ENCODE results near the gene EPB41.

DNA sequence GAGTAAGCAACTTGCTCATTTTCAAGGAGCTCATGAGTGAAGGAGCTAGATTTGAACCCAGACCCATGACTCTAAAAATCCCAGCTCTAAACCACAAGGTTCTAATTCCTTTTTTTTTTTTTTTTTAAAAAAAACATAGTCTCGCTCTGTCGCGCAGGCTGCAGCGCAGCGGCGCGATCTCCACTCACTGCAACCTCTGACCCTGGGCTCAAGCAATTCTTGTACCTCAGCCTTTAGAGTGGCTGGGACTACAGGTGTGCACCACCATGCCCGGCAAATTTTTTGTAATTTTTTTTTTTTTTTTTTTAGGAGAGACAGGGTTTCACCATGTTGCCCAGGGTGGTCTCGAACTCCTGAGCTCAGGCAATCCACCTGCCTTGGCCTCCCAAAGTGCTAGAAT, 253.5 kb downstream of the EPB41 start:
- TF ChIP-seq, protein P1, sequence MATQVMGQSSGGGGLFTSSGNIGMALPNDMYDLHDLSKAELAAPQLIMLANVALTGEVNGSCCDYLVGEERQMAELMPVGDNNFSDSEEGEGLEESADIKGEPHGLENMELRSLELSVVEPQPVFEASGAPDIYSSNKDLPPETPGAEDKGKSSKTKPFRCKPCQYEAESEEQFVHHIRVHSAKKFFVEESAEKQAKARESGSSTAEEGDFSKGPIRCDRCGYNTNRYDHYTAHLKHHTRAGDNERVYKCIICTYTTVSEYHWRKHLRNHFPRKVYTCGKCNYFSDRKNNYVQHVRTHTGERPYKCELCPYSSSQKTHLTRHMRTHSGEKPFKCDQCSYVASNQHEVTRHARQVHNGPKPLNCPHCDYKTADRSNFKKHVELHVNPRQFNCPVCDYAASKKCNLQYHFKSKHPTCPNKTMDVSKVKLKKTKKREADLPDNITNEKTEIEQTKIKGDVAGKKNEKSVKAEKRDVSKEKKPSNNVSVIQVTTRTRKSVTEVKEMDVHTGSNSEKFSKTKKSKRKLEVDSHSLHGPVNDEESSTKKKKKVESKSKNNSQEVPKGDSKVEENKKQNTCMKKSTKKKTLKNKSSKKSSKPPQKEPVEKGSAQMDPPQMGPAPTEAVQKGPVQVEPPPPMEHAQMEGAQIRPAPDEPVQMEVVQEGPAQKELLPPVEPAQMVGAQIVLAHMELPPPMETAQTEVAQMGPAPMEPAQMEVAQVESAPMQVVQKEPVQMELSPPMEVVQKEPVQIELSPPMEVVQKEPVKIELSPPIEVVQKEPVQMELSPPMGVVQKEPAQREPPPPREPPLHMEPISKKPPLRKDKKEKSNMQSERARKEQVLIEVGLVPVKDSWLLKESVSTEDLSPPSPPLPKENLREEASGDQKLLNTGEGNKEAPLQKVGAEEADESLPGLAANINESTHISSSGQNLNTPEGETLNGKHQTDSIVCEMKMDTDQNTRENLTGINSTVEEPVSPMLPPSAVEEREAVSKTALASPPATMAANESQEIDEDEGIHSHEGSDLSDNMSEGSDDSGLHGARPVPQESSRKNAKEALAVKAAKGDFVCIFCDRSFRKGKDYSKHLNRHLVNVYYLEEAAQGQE (IDR thresholded peaks at IDR 0.05; ENCODE audit: low read depth): no peak
- TF ChIP-seq EZH2 (IDR thresholded peaks at IDR 0.05) (no peak), ELF1 (IDR thresholded peaks at IDR 0.05; ENCODE audit: borderline replicate concordance, low read depth) (no peak), CTCF (IDR thresholded peaks at IDR 0.05 in 2 of 3, conservative IDR thresholded peaks at IDR 0.05 in 1 of 3; ENCODE audit: borderline replicate concordance in 1 of 3, insufficient read depth in 1 of 3, low read depth in 2 of 3, low read length in 2 of 3) (no peak), JUND (IDR thresholded peaks at IDR 0.05) (no peak), YY1 (IDR thresholded peaks at IDR 0.05; ENCODE audit: extremely low read depth, insufficient replicate concordance, low read depth, low read length) (no peak), POLR2AphosphoS5 (IDR thresholded peaks at IDR 0.05; ENCODE audit: low read depth, low read length) (no peak), ZNF274 (IDR thresholded peaks at IDR 0.05; ENCODE audit: low read depth, low read length) (no peak), CEBPB (IDR thresholded peaks at IDR 0.05; ENCODE audit: low read depth) (no peak), EGR1 (IDR thresholded peaks at IDR 0.05; ENCODE audit: low read depth) (no peak), POLR2A (IDR thresholded peaks at IDR 0.05; ENCODE audit: borderline replicate concordance, extremely low read depth, insufficient read depth, insufficient read length) (no peak)
- TF ChIP-seq, protein P2, sequence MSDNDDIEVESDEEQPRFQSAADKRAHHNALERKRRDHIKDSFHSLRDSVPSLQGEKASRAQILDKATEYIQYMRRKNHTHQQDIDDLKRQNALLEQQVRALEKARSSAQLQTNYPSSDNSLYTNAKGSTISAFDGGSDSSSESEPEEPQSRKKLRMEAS (IDR thresholded peaks at IDR 0.05): no peak
